Lung microvascular endothelial cell (primary cell): ENCODE data around the gene SCAMP3. TPM values are rescaled to one million over a fixed set of nuclear protein-coding genes. Genes with fewer than 3 reads are reported as not detected.
"Not testable (repeated sequence)": the region's sequence is repeated elsewhere in the genome, so short reads cannot be mapped to it uniquely, and the experiment has no call there.

ENCODE experiments used
- DNase-seq, 2 donors: peaks; one replicate each; pipeline versions ENCODE4 v3.0.0 to v3.0.0-alpha.2; 2010; ENCODE audit warnings: low read depth in 2 of 2
- total RNA-seq: library from RNA; depleted of rRNA; stranded (reverse); fragments of >200 nt; gene quantifications from 2 replicates; pipeline ENCODE4 v1.2.1, GENCODE V29; 2014

The SCAMP3 gene
- total RNA-seq, 1 donor from 2014 or later: 34.1 TPM

DNA sequence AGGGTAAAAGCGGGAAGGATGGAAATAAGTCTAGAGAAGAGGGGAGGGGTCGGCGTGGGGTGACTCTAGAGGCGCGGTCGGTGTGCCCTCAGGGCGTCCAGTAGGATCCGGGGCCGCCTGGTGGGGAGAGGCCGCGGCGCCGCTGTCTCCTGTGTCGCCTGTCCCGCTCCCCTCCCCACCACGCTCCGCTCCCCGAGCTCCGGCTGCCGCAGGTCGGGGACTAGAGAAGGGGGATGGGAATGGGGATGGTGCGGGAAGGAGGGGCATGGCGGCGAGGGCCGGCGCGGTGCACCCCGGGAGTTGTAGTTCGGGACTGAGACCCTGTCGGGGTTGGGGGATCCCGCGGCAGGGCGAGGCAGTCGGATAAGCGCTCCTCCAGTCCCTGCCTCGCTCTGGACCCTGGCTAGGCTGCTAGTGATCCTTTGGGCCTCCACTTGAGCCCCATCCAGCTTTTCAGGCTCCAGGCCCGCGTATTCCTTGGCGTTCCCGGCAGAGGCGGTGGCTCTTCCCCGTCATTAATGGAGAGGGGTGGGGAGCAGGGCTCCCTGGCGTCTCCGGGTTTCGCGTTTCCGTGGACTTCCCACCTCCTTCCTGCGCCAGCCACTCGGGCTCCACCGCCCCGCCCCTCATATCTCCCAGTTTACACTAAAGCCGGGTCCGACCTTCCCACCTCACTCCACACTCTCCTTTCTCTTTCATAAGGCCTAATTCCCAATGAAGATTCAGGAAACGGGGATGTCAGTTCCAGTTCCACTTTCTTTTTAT lies 6.7 kb downstream of the SCAMP3 start, which contains the start of gene ENTREP3:
Gene ENTREP3 (minus strand): TSS at position 241 of the 765 bp plus-strand sequence. CDS start 606 bp downstream, outside the sequence.
- DNase-seq: peak; percentile 86 to 89

DNA sequence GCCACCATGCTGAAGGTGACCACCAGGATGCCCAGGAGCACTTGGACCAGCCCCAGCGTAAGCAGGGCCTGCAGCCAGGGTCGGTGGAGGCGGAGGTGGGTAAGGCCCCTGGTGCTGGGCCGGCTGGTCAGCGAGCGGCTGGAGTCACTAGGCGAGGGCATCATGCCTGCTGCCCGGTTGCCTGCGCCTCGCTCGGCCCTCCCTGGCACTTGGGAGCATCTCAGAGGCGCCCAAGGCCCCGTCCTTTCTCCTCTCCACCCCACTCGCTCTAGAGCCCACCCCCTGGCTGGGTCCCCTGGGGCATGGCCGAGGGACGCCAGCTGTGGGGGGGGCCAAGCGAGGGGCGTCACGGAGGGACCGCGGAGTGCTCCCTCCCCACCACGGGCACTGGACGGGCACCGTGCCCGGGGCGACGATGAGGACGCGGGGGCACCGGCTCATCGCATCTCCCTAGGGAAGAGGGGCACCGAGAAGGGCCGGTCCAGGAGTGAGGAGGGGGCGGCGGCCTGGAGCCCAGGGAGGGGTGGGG lies 7.4 kb downstream of the SCAMP3 start:
- peak; percentile 19 to 22 for DNase-seq

DNA sequence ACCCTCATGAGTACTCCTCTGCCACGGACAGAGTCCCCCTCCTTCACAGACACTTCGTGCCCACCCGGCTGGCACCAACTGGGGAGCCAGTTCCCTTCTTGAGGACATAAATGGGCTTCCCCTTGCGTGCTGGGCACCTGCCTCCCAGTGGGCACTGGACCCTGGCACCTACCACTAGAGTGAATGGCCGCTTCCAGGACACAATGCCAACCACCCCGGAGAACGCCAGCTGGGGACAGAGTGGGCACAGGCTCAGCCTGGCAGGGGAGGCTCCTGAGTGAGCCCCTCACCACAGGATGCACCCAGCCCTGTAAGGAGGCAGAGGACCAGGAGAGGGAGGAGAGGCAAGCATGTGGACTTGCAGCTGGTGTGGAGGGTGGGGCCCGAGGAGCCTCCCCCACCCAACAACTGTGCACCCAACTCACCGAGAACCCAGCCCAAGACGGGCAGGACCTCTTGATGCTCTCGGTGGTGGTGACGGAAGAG lies 7.9 kb downstream of the SCAMP3 start:
- DNase-seq: no peak

DNA sequence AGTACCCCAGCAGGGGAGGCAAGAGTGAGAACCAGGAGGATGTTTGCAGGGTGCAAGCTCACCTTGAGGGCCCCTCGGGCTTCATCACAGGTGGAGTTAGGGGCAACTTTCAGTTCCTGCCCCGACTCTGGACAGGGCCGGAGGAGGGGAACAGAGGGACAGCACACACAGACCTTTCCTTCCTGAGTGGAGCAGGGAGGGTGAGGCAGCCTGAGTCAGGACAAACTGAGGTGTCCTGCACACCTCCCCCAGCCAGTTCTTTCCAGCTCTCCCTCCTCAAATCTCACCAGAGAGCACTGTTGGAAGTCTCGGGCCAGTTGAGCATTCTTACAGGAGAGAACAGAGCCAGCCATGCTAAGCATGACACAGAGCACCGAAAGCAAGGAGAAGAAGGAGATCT lies 8.4 kb downstream of the SCAMP3 start:
- peak in 1 of 2 donors; percentile 25 for DNase-seq

DNA sequence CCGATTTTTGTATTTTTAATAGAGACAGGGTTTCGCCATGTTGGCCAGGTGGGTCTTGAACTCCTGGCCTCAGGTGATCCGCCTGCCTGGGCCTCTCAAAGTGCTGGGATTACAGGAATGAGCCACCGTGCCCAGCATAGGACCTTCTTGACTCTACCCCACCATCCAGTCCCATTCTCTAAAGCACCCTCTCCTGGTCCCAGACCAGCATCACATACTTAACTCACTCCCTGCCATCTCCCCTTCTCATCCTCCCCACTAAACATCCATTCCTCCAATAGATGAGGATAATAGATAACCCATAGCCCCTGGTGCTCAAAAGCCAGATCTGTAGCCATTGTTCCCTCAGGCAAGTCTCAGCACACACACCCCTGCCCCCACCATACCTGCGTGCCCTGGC lies 9.0 kb downstream of the SCAMP3 start:
- no peak for DNase-seq

DNA sequence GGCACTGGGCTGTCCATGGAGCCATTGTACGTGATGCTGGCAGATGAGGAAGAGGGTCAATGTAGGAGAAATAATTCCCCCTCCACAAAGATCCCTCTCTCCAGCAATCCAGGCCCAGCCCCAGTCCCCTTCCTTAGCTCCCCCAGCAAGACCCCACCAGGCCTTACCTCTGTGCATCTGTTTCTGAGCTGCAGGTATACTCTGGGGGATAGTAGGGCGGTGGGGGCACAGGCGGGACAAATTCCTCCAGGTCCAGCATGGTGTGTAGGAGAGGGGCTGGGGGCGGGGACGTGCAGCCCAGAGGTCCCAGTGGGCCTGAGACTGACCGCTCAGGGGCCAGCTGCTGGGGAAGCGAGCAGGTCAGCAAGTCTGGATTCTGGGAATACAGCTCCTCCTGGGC lies 10.6 kb downstream of the SCAMP3 start:
- no peak for DNase-seq

DNA sequence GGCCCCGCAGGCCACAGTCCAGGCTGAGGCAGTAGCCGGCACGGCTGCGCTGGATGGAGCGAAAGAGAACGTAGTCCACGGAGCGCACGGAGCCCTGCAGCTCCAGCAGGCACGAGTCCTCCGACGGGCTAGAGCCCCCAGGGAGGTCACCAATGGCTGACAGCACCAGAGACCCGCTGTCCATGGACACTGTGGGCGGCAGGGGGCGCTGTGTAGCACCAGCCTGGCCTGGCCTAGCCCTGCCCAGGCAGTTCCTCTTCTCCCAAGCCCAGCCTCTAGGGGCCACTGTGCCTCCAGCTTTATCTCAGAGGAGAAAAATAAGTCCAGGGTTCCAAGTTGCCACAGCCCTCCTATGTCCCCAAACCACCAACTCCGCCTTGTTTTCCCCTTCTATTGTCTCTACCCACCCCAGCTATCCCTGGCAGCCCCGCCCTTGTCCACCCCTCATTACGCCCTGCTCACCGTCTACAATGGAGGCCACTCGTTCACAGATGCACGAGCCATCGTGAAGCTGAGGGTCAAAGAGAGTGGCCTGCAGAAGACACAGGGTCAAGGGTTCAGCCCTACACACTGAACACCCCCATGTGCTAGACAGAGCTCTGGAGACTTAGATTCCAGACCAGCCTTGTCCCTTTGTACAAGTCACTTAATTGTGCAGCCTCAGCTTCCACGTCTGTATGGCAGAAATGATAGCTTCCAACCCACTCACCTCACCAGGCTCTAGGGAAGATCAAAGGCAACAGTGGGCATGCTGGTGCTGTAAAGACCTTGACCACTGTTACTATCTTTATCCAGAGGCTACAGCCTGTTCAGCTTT lies 11.3 kb downstream of the SCAMP3 start:
- peak; percentile 92 to 95 for DNase-seq

DNA sequence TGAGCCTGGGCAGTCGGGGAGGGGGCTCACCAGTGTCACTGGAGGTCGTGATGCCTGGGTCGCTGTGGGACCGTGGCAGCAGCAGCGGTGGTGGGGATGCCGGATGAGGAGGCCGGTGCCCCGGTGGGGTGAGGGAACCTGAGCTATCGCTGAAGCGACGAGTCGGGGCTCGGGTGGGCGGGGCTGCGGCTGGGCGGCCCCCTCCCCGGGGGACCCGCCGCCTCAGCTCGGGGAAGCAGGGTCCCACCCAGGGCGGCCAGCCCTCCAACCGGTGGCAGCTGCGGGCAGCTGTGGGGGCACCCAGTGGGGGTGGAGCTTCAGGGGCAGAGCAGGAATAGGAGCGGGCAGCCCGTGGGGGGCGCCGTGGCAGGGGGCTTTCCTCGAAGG lies 11.9 kb downstream of the SCAMP3 start:
- DNase-seq: no peak

DNA sequence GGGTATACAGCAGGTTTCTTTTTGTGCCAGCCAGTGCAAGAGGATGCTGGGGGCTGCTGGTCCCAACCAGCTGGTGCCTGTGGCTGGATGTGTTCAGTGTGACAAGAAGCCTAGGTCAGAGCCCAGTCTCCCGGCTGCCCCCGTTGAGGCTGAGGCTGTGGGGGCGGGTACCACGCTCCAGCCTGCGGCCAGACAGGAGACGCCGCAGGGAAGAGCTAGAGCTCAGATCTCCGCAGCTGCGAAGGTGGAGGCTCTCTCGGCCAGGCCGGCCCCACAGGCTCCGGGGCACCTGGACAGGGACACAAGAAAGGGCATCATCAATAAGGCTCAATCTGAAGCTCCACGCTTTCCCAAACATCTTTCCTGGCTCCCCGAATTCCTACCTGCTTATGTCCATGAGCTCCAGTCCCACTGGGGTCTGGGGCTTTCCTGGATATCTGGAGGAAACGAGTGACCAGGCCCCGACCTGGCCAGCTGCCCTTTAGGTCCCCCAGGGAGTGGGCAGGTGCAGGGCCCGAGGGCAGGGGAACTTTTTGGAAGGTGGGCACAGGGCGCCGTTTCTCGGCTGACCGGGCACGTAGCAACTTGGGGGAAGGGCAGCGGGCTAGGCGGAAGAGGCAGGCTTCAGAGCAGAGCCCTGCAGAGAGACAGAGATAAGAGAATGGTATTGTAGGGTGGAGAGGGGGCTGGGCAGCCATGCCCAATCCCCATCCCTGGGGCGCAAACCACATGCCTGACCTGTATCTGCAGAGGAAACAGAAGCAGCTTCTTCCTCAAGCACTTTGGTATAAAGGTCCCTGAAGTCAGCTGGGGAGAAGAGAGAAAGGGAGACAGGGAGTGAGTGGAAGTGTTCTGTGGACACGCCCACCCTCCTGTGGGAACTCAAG lies 14.2 kb downstream of the SCAMP3 start:
- no peak for DNase-seq

DNA sequence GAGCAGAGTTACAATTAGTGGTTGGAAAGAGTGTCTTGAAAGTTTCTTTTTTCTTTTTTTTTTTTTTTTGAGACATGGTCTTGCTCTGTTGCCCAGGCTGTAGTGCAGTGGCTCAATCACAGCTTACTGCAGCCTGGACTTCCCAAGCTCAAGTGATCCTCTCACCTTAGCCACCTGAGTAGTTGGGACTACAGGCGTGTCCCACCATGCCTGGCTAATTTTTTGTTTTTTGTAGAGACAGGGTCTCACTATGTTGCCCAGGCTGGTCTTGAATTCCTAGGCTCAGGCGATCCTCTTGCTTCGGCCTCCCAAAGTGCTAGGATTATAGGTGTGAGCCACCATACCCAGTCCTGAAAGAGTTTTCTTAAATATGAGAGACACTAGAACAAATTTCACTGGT lies 15.4 kb downstream of the SCAMP3 start:
- not testable (repeated sequence) for DNase-seq

DNA sequence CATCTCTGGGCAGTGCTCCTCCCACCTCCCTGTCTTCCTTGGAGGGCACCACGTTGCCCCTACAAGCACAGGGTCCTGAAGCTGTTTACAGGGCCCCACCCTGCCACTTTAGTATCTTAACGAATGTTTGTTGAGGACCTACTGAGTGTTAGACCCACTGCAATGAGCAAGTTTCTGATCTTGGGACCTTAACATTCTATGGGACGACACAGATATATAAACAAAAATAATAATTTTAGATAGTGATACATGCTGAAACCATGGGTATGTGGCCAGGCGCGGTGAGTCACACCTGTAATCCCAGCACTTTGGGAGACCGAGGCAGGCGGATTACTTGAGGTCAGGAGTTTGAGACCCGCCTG lies 17.0 kb downstream of the SCAMP3 start:
- no peak for DNase-seq

DNA sequence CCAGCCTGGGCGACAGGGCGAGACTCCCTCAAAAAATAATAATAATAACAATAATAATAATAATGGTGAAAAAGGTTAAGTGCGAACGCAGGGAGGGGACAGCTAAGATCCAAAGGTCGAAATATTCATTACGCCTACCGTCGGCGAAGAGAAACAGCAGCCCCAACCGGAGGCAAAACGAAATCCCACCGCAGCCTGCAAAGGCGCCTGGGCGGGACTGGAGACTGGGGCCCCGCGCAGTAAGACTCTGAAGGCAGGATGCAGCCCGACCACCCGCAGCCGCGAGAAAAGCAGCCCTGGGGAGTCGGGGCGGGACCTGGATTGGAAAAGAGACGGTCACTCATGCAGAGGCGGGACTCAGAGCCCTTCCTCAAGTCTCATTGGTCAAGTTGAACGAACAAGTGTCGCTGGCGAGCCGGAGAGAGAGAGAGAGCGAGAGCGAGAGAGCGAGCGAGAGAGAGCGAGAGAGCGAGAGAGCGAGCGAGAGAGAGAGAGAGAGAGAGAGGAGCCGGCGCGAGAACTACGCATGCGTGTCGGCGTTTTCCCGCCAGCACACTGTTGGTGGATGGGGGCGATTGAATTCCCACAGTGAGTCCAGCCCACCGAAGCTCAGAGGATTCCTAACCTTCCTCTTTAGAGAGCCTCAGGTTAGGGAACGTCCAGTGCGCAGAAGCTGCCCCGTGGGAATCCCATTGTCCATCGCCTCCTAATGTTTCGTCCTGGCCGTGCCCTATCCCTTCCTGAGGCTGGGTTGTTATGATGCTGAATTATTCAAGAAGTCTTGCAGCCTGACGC lies 17.6 kb downstream of the SCAMP3 start:
- DNase-seq: peak; percentile 99

DNA sequence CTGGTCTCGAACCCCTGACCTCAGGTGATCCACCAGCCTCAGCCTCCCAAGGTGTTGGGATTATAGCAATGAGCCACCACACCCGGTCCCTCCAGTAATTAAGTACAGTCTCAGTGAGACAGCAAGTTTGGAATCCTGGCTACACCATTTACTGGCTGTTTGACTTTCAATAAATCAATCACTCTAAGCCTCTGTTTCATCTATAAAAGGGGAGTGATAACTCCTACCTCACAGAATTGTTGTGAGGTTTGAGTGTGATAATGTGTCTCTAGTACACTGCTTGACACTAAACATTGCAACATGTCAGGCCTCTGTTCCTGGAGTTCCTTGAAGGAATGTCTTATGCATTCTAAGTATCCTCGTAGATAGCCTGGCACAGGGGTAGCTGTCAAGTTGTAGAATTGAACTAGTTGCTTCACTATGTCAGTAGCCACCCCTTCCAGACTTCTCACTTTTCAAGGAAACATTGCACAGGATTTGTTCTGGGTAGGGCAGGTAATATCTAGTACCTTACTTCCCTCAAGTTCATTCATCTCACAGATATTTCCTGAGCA lies 19.3 kb downstream of the SCAMP3 start:
- no peak for DNase-seq

DNA sequence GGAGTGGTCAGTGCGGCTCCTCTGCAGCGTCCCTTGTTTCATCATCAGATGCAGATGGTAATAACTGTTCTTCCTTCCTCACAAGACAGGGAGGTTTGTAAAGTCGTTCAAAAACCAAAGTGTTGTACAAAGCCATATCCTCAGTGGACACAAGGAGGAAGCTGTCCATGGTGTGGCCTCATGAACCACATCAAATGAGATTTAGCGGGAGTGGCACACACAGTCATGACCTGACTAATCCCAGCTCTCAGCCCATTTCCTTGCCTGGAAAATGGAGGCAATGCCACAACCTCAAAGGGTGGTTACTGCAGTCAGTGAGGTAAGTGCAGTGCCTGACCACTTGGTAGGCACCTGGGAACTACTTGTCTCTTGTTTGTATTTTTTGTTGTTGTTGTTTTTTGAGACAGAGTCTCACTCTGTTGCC lies 20.3 kb downstream of the SCAMP3 start:
- no peak for DNase-seq

DNA sequence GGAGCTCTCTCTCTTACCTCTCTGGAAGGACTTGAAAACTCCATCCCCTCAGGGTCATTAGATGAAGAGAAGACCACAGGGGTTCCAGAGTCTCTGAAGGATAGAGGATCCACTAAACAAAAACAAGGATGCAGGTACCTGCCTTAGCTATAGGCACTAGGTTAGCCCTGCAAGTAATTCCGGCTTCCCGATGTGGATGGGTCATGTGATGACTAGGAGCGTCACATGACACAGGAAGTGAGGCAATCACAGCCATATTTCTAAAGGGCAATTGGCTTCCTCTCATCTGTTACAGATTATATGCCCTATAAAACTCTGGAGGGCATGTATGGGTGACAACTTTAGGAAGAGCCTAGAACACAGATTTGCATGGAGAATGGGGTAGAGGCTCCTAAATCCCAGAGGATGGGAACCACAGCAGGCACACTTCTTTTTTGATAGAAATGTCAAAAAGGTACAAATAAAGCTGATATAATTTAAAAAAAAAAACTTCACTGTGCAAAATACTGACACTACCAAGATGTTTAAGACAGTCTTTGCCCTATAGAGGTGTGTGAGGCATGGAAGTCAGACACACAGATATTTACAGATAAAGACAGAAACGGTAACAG lies 21.0 kb downstream of the SCAMP3 start:
- peak; percentile 82 to 85 for DNase-seq

DNA sequence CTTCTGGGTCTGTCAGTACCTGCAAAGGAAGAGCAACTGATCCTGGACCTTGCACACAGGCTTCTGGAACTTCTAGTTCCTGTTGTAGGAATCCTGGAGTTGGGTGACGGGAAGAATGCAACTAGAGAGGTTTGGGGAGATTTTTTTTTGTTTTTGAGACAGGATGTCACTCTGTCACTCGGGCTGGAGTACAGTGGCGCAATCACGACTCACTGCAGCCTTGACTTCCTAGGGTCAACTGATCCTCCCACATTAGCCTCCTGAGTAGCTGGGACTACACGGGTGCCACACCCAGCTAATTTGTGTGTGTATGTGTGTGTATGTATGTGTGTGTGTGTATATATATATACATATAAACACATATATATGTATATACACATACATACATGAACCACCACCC lies 25.7 kb downstream of the SCAMP3 start:
- no peak for DNase-seq

DNA sequence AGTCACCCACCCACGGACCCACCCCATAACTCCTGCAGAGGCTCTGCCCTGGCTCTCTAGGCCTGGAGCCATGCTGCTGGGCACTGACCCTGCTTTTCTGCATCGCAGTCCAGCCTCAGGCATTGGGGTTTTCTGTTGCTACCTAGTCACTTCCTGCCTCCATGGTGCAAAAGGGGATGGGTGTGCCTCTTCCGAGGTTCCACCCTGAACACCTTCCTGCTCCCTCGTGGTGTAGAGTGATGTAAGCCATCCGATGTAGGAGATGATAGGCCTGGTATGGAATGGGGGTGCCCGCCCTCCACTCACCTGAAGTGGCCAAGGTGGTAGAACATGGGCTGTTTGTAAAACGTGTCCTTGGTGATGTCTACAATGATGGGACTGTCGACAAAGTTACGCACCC lies 26.8 kb downstream of the SCAMP3 start:
- DNase-seq: not testable (repeated sequence)

DNA sequence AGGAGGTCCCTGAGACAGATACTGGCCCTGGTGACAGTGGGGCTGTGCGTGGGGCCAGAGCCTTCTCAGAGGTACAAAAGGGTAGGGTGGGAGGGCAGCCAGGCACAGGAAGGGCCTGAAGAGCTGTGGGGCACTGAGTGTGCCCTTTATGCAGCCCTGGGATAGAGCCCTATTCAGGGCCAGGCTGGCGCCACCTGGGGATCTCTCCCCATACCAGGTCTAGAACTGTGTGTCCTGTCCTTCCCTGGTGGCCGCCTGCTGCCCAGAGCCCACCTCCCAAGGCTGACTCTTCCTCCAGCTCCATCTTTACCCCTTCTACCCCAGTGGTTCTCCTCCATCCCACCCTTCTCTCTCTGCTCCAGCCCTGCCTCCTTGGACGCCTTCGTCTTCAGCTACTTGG lies 28.7 kb downstream of the SCAMP3 start:
- not testable (repeated sequence) for DNase-seq
